Liver (tissue), 9 donors: ENCODE results near the gene PAWR. TPM values are rescaled to one million over a fixed set of nuclear protein-coding genes. Genes with fewer than 3 reads are reported as not detected.

Source experiments
- DNase-seq: peaks from one replicate; pipeline ENCODE4 v3.0.0-alpha.2; 2017; ENCODE audit warnings: low spot score
- H3K27ac ChIP-seq, 2 donors: one replicate each; pipeline ENCODE4 v1.7.0; 2013; ENCODE audit warnings: inconsistent platforms in 2 of 2, low read length in 2 of 2, control low read depth in 1 of 2, low read depth in 1 of 2, mild to moderate bottlenecking in 1 of 2
- H3K27me3 ChIP-seq, 4 donors: one replicate each; pipeline versions ENCODE4 v1.6.1 to v1.7.0; 2013; ENCODE audit warnings: low read length in 3 of 4, inconsistent platforms in 1 of 4, mild to moderate bottlenecking in 1 of 4, moderate library complexity in 1 of 4; ENCODE audit not compliant: control insufficient read depth in 4 of 4, insufficient read depth in 4 of 4
- H3K36me3 ChIP-seq, 4 donors: one replicate each; pipeline versions ENCODE4 v1.6.1 to v1.7.0; 2013; ENCODE audit warnings: low read length in 3 of 4, mild to moderate bottlenecking in 3 of 4, low read depth in 1 of 4, moderate library complexity in 1 of 4; ENCODE audit not compliant: control insufficient read depth in 4 of 4, insufficient read depth in 3 of 4
- H3K4me1 ChIP-seq, 4 donors: one replicate each; pipeline versions ENCODE4 v1.6.1 to v1.7.0; 2013; ENCODE audit warnings: low read length in 3 of 4, mild to moderate bottlenecking in 3 of 4, moderate library complexity in 1 of 4; ENCODE audit not compliant: control insufficient read depth in 4 of 4, insufficient read depth in 4 of 4
- H3K4me3 ChIP-seq, 3 donors: one replicate each; pipeline versions ENCODE4 v1.6.1 to v1.7.0; 2013; ENCODE audit warnings: low read length in 3 of 3, control low read depth in 1 of 3, low read depth in 1 of 3, mild to moderate bottlenecking in 1 of 3
- H3K9ac ChIP-seq, 2 donors: one replicate each; pipeline ENCODE4 v1.7.0; 2013; ENCODE audit warnings: low read length in 2 of 2, mild to moderate bottlenecking in 2 of 2, moderate library complexity in 2 of 2, control low read depth in 1 of 2, low read depth in 1 of 2
- H3K9me3 ChIP-seq, 4 donors: one replicate each; pipeline versions ENCODE4 v1.6.1 to v1.7.0; 2013; ENCODE audit warnings: low read length in 3 of 4; ENCODE audit not compliant: control insufficient read depth in 4 of 4
- FOXA1 ChIP-seq: IDR thresholded peaks from 2 replicates; pipeline ENCODE4 v1.6.1; 2016; ENCODE audit warnings: antibody characterized with exemption
- FOXA2 ChIP-seq: IDR thresholded peaks from 2 replicates; pipeline ENCODE4 v1.6.1; 2016; ENCODE audit warnings: antibody characterized with exemption
- GABPA ChIP-seq, 2 donors: IDR thresholded peaks in 1 of 2; conservative IDR thresholded peaks in 1 of 2; 2 replicates each; pipeline ENCODE4 v1.6.1; 2016; ENCODE audit warnings: antibody characterized with exemption in 2 of 2, mild to moderate bottlenecking in 1 of 2, moderate library complexity in 1 of 2
- JUND ChIP-seq, 2 donors: IDR thresholded peaks; 2 replicates each; pipeline ENCODE4 v1.6.1; 2016; ENCODE audit warnings: antibody characterized with exemption in 2 of 2
- NR2F2 ChIP-seq: IDR thresholded peaks from 2 replicates; pipeline ENCODE4 v1.6.1; 2016; ENCODE audit warnings: antibody characterized with exemption
- RAD21 ChIP-seq, 2 donors: IDR thresholded peaks; 2 replicates each; pipeline ENCODE4 v1.6.1; 2016; ENCODE audit warnings: antibody characterized with exemption in 2 of 2, mild to moderate bottlenecking in 2 of 2
- RXRA ChIP-seq, 2 donors: IDR thresholded peaks; 2 replicates each; pipeline ENCODE4 v1.6.1; 2017 to 2018; ENCODE audit warnings: antibody characterized with exemption in 2 of 2, mild to moderate bottlenecking in 1 of 2
- TAF1 ChIP-seq: conservative IDR thresholded peaks from 2 replicates; pipeline ENCODE4 v1.6.1; 2016; ENCODE audit warnings: antibody characterized with exemption, mild to moderate bottlenecking
- YY1 ChIP-seq: IDR thresholded peaks from 2 replicates; pipeline ENCODE4 v1.6.1; 2016; ENCODE audit warnings: antibody characterized with exemption, mild to moderate bottlenecking
- WGBS: extraction: QIAGEN DNeasy Blood & Tissue Kit; methylation state at CpG from one replicate; pipeline ENCODE4 v1.1.7; 2013; 5-methylcytosine and 5-hydroxymethylcytosine counted together
- polyA plus RNA-seq, 2 donors: library from polyadenylated mRNA; stranded (reverse) in 1 of 2; unstranded in 1 of 2; fragments of 200-250 nt in 1 of 2; fragments of >200 nt in 1 of 2; fragmentation: Nextera tagmentation in 1 of 2; extraction: Ambion mirVana in 1 of 2; gene quantifications; one replicate each; pipeline versions ENCODE4 v1.2.1 to v1.2.3, GENCODE V29; 2013 to 2015
- total RNA-seq, 2 donors: library from RNA; depleted of rRNA; stranded (reverse); fragments of >200 nt; gene quantifications; one replicate each; pipeline ENCODE4 v1.2.3, GENCODE V29; 2014
- TF ChIP-seq, protein P1 (sequence below): IDR thresholded peaks from 2 replicates; pipeline ENCODE4 v1.6.1; 2016; ENCODE audit warnings: antibody characterized with exemption
- TF ChIP-seq, protein P2 (sequence below): fragments of 150-350 bp; IDR thresholded peaks from 2 replicates; pipeline ENCODE4 v1.5.1; 2017; ENCODE audit warnings: improper control_type of control experiment, low read depth, low read length; ENCODE audit not compliant: missing input control
- donor health status: healthy.
- donor health status: healthy.
- donor health status: healthy.
- donor health status: healthy.
- donor health status: healthy.

Gene PAWR
- total and polyA plus RNA-seq, 4 donors, result 6.1 to 24.1 (median 9.9) TPM

DNA sequence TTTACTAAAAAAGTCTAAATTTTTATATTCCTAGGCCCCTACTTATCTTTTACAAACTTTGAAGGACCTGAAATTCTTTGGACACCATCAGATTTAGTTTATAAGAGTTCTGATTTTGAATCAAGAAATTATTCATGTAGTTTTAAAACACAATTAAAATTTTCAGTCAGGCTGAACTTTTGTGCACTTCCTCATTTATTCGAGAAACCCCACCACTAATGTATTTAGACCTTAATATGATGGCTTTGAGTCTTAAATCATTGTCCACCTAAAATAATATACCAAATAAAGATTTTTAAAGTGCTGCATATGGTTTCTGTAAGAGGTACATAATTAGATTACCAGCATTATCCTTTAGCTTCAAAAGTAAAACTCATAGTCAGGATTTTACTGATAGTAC is 103.4 kb downstream of the PAWR start:
- H3K4me1 ChIP-seq, result peaks cover 0 to 8% (median under 1%) of the 10 kb centered on the region in 4 donors
- H3K9me3 ChIP-seq, result no peaks in the 10 kb centered on the region
- 81% methylated on average over 1 of the region's 1 CpG for WGBS

DNA sequence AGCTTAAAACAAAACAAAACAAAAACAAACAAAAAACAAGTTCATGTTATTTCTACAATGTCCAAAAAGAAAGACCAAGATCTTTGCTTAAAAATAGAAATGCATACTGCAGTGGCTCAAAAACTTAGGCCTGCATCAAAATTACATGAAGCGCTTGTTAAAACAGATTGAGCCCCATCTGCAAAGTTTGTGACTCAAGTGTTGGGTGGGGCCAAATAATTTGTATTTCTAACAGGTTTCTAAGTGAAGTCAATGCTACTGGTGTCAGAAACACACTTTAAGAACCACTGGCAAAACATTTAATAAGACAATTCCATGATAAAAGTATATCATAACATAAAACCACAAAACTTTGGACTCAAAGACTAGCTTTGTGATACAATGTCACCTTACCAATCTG is 105.6 kb downstream of the PAWR start:
- H3K36me3 ChIP-seq, result no peaks in the 10 kb centered on the region
- H3K27me3 ChIP-seq, result no peaks in the 10 kb centered on the region
- H3K9me3 ChIP-seq, result no peaks in the 10 kb centered on the region
- no peak overlapping the region for H3K27ac ChIP-seq
- DNase-seq, result no peak
- no peak overlapping the region for H3K9ac ChIP-seq
- no peak overlapping the region for H3K4me3 ChIP-seq
- TF ChIP-seq NR2F2, result no peak
- no peaks in the 10 kb centered on the region for H3K4me1 ChIP-seq
- 98% methylated on average over 1 of the region's 1 CpG for WGBS

More for the DNA sequence above, 103.4 kb downstream of the PAWR start:
- no peak for DNase-seq
- H3K9ac ChIP-seq, result no peak overlapping the region
- no peak for TF ChIP-seq TAF1
- TF ChIP-seq, protein P1, sequence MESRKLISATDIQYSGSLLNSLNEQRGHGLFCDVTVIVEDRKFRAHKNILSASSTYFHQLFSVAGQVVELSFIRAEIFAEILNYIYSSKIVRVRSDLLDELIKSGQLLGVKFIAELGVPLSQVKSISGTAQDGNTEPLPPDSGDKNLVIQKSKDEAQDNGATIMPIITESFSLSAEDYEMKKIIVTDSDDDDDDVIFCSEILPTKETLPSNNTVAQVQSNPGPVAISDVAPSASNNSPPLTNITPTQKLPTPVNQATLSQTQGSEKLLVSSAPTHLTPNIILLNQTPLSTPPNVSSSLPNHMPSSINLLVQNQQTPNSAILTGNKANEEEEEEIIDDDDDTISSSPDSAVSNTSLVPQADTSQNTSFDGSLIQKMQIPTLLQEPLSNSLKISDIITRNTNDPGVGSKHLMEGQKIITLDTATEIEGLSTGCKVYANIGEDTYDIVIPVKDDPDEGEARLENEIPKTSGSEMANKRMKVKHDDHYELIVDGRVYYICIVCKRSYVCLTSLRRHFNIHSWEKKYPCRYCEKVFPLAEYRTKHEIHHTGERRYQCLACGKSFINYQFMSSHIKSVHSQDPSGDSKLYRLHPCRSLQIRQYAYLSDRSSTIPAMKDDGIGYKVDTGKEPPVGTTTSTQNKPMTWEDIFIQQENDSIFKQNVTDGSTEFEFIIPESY, result no peak
- no peak for TF ChIP-seq RAD21 (IDR thresholded peaks at IDR 0.05)
- no peak for TF ChIP-seq JUND (IDR thresholded peaks at IDR 0.05)
- TF ChIP-seq, protein P2, sequence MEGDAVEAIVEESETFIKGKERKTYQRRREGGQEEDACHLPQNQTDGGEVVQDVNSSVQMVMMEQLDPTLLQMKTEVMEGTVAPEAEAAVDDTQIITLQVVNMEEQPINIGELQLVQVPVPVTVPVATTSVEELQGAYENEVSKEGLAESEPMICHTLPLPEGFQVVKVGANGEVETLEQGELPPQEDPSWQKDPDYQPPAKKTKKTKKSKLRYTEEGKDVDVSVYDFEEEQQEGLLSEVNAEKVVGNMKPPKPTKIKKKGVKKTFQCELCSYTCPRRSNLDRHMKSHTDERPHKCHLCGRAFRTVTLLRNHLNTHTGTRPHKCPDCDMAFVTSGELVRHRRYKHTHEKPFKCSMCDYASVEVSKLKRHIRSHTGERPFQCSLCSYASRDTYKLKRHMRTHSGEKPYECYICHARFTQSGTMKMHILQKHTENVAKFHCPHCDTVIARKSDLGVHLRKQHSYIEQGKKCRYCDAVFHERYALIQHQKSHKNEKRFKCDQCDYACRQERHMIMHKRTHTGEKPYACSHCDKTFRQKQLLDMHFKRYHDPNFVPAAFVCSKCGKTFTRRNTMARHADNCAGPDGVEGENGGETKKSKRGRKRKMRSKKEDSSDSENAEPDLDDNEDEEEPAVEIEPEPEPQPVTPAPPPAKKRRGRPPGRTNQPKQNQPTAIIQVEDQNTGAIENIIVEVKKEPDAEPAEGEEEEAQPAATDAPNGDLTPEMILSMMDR, result no peak
- TF ChIP-seq GABPA (IDR thresholded peaks at IDR 0.05 in 1 of 2, conservative IDR thresholded peaks at IDR 0.05 in 1 of 2), result no peak
- no peak for TF ChIP-seq FOXA1
- TF ChIP-seq FOXA2, result no peak
- no peak for TF ChIP-seq RXRA (IDR thresholded peaks at IDR 0.05)
- H3K27ac ChIP-seq, result no peak overlapping the region
- H3K27me3 ChIP-seq, result no peaks in the 10 kb centered on the region
- no peak overlapping the region for H3K4me3 ChIP-seq
- no peaks in the 10 kb centered on the region for H3K36me3 ChIP-seq

DNA sequence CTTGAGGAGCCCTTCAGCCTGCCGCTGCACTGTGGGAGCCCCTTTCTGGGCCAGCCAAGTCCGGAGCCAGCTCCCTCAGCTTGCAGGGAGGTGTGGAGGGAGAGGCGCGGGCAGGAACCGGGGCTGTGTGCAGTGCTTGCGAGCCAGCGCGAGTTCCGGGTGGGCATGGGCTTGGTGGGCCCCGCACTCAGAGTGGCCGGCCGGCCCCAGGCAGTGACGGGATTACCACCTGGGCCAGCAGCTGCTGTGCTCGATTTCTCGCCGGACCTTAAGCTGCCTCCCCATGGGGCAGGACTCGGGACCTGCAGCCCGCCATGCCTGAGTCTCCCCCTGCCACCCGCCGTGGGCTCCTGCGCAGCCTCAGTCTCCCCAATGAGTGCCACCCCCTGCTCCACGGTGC is 116.9 kb downstream of the PAWR start:
- no peaks in the 10 kb centered on the region for H3K4me1 ChIP-seq
- H3K36me3 ChIP-seq, result peaks cover 0 to 5% (median under 1%) of the 10 kb centered on the region in 4 donors
- no peak overlapping the region for H3K4me3 ChIP-seq
- H3K27me3 ChIP-seq, result no peaks in the 10 kb centered on the region
- H3K9me3 ChIP-seq, result peaks cover 0 to 5% (median 0%) of the 10 kb centered on the region in 4 donors
- whole genome bisulfite sequencing, result 98% methylated on average over 22 of the region's 22 CpGs
- H3K27ac ChIP-seq, result no peak overlapping the region
- no peak overlapping the region for H3K9ac ChIP-seq
- no peak for DNase-seq
- TF ChIP-seq FOXA1 (no peak), YY1 (no peak), JUND (IDR thresholded peaks at IDR 0.05) (no peak)
- TF ChIP-seq, protein P1, result no peak
- TF ChIP-seq, protein P2, result no peak
